HL-60 (cell line): ENCODE data around the gene ST8SIA4.

Source experiments
- CTCF ChIP-seq: IDR thresholded peaks from one replicate; pipeline ENCODE4 v1.5.1; 2011; ENCODE audit warnings: low read length, control low read depth, inconsistent platforms; ENCODE audit not compliant: insufficient read depth
- POLR2AphosphoS5 ChIP-seq: IDR thresholded peaks from 2 replicates; pipeline ENCODE4 v1.6.1; 2012; ENCODE audit warnings: low read depth
- REST ChIP-seq: IDR thresholded peaks from 2 replicates; pipeline ENCODE4 v1.6.1; 2012; ENCODE audit warnings: low read depth; ENCODE audit not compliant: insufficient replicate concordance

GRCh38 chr5:100899675-100900074, 3.4 kb downstream of the ST8SIA4 start:
- TF ChIP-seq CTCF (no peak), REST (no peak), POLR2AphosphoS5 (no peak)
